Measurements from ENCODE around the gene TINCR. TPM values are rescaled to one million over a fixed set of nuclear protein-coding genes. Genes with fewer than 3 reads are reported as not detected.

The TINCR gene
- total RNA-seq, 1 experiment from 2014 or later, result 0.34 TPM

- Histone ChIP-seq H3K4me3 (ENCODE audit: low read depth, low read length, poor library complexity, severe bottlenecking) (no peak overlapping the region), H3K36me3 (ENCODE audit: insufficient read depth, low read length, poor library complexity, severe bottlenecking) (peaks cover 87% of the 10 kb centered on the region), H3K27ac (ENCODE audit: low read depth, low read length, poor library complexity, severe bottlenecking) (no peak overlapping the region), H3K9me3 (ENCODE audit: low read depth, low read length, poor library complexity, severe bottlenecking) (no peaks in the 10 kb centered on the region), H3K4me1 (ENCODE audit: insufficient read depth, low read length, poor library complexity, severe bottlenecking) (no peaks in the 10 kb centered on the region), H3K27me3 (replicated peaks; ENCODE audit: insufficient read depth, low read depth, low read length, poor library complexity) (no peaks in the 10 kb centered on the region)
- BruUV-seq (replicated peaks), result no TSS peak
- no peak for DNase-seq (ENCODE audit: low spot score)
- TF ChIP-seq EZH2 (IDR thresholded peaks at IDR 0.05; ENCODE audit: borderline replicate concordance, low read depth, low read length, poor library complexity, severe bottlenecking) (no peak), CTCF (conservative IDR thresholded peaks at IDR 0.05; ENCODE audit: low read depth, low read length) (no peak)
- POLR2A ChIA-PET (ENCODE audit: low non-redundant PET), result no interaction called here
- CTCF ChIA-PET, result no interaction called here
- intact Hi-C loops (cut with micrococcal nuclease; ENCODE audit: unreplicated experiment), result no loop called here
Observed at GRCh38 chr19:5608291-5608690, 40.5 kb upstream of the TINCR start.

GRCh38 chr19:5607318-5608275 is 39.8 kb upstream of the TINCR start:
- ChIA-PET CTCF (no interaction called here), POLR2A (ENCODE audit: low non-redundant PET) (no interaction called here)
- TF ChIP-seq CTCF (conservative IDR thresholded peaks at IDR 0.05; ENCODE audit: low read depth, low read length) (no peak), EZH2 (IDR thresholded peaks at IDR 0.05; ENCODE audit: borderline replicate concordance, low read depth, low read length, poor library complexity, severe bottlenecking) (no peak)
- Histone ChIP-seq H3K27ac (ENCODE audit: low read depth, low read length, poor library complexity, severe bottlenecking) (no peak overlapping the region), H3K4me1 (ENCODE audit: insufficient read depth, low read length, poor library complexity, severe bottlenecking) (no peaks in the 10 kb centered on the region), H3K9me3 (ENCODE audit: low read depth, low read length, poor library complexity, severe bottlenecking) (no peaks in the 10 kb centered on the region), H3K27me3 (replicated peaks; ENCODE audit: insufficient read depth, low read depth, low read length, poor library complexity) (no peaks in the 10 kb centered on the region), H3K4me3 (ENCODE audit: low read depth, low read length, poor library complexity, severe bottlenecking) (no peak overlapping the region), H3K36me3 (ENCODE audit: insufficient read depth, low read length, poor library complexity, severe bottlenecking) (peaks cover 86% of the 10 kb centered on the region)
- DNase-seq (ENCODE audit: low spot score), result no peak
- intact Hi-C loops (cut with micrococcal nuclease; ENCODE audit: unreplicated experiment), result no loop called here
- BruUV-seq (replicated peaks), result no TSS peak

GRCh38 chr19:5605362-5605761 is 37.6 kb upstream of the TINCR start:
- no peak overlapping the region for H3K4me3 ChIP-seq (ENCODE audit: low read depth, low read length, poor library complexity, severe bottlenecking)
- no peaks in the 10 kb centered on the region for H3K27me3 ChIP-seq (replicated peaks; ENCODE audit: insufficient read depth, low read depth, low read length, poor library complexity)
- no peaks in the 10 kb centered on the region for H3K4me1 ChIP-seq (ENCODE audit: insufficient read depth, low read length, poor library complexity, severe bottlenecking)
- TF ChIP-seq EZH2 (IDR thresholded peaks at IDR 0.05; ENCODE audit: borderline replicate concordance, low read depth, low read length, poor library complexity, severe bottlenecking), result no peak
- TF ChIP-seq CTCF (conservative IDR thresholded peaks at IDR 0.05; ENCODE audit: low read depth, low read length), result no peak
- H3K27ac ChIP-seq (ENCODE audit: low read depth, low read length, poor library complexity, severe bottlenecking), result no peak overlapping the region
- ChIA-PET CTCF (no interaction called here), POLR2A (ENCODE audit: low non-redundant PET) (no interaction called here)
- H3K9me3 ChIP-seq (ENCODE audit: low read depth, low read length, poor library complexity, severe bottlenecking), result no peaks in the 10 kb centered on the region
- H3K36me3 ChIP-seq (ENCODE audit: insufficient read depth, low read length, poor library complexity, severe bottlenecking), result peaks cover 88% of the 10 kb centered on the region
- BruUV-seq (replicated peaks), result no TSS peak
- DNase-seq (ENCODE audit: low spot score), result no peak
- intact Hi-C loops (cut with micrococcal nuclease; ENCODE audit: unreplicated experiment), result no loop called here
